ENCODE results near the gene FBXO9.

DNA sequence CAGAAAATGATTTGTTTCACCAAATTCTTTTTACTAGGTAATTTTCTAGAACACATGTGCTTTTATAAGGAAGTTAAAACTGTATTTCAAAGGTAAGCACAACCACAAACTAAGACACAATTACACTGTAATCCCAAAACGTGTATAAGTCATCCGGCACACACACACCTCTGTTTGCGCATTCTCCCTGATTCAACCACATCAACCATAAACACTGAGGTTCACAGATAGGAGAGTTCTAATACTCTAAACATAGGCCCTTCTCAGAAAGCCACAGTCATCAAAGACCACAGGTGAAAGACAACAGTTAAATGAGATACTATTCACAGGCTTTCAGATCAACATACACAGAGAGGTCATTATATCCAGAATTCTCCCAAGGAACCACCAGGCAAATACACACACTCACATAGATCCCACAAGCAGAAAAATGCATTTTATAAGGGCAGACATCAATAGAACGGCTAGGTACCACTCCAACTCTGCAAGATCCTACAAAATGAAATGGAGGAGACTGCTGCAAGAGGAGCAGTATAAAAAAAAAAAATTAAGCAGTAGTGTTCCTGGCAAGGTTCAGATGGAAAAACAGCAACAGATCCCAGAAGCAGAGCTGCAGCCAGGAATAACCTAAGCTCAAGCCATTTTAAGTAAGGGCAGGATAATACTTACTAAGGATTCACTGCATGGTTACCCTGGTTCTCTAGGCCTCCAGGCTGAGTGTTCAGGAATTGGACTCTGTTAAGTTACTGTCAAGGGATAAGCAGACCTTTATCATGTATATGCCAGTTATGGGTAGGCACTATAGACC lies 6.6 kb upstream of the FBXO9 start:
- TF ChIP-seq, protein P1, sequence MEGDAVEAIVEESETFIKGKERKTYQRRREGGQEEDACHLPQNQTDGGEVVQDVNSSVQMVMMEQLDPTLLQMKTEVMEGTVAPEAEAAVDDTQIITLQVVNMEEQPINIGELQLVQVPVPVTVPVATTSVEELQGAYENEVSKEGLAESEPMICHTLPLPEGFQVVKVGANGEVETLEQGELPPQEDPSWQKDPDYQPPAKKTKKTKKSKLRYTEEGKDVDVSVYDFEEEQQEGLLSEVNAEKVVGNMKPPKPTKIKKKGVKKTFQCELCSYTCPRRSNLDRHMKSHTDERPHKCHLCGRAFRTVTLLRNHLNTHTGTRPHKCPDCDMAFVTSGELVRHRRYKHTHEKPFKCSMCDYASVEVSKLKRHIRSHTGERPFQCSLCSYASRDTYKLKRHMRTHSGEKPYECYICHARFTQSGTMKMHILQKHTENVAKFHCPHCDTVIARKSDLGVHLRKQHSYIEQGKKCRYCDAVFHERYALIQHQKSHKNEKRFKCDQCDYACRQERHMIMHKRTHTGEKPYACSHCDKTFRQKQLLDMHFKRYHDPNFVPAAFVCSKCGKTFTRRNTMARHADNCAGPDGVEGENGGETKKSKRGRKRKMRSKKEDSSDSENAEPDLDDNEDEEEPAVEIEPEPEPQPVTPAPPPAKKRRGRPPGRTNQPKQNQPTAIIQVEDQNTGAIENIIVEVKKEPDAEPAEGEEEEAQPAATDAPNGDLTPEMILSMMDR (IDR thresholded peaks at IDR 0.05): no peak
- TF ChIP-seq EZH2 (IDR thresholded peaks at IDR 0.05) (no peak), EZH2phosphoT487 (IDR thresholded peaks at IDR 0.05) (no peak)

All from neural progenitor cell (in vitro differentiated cells).